ENCODE data around the gene ASCC3.

- TF ChIP-seq POLR2AphosphoS5 (IDR thresholded peaks at IDR 0.05; ENCODE audit: insufficient read depth, low read depth, low read length) = no peak
- TF ChIP-seq, protein P1, sequence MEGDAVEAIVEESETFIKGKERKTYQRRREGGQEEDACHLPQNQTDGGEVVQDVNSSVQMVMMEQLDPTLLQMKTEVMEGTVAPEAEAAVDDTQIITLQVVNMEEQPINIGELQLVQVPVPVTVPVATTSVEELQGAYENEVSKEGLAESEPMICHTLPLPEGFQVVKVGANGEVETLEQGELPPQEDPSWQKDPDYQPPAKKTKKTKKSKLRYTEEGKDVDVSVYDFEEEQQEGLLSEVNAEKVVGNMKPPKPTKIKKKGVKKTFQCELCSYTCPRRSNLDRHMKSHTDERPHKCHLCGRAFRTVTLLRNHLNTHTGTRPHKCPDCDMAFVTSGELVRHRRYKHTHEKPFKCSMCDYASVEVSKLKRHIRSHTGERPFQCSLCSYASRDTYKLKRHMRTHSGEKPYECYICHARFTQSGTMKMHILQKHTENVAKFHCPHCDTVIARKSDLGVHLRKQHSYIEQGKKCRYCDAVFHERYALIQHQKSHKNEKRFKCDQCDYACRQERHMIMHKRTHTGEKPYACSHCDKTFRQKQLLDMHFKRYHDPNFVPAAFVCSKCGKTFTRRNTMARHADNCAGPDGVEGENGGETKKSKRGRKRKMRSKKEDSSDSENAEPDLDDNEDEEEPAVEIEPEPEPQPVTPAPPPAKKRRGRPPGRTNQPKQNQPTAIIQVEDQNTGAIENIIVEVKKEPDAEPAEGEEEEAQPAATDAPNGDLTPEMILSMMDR (IDR thresholded peaks at IDR 0.05; ENCODE audit: extremely low read depth in 1 of 2, insufficient read depth in 1 of 2, low read depth in 1 of 2, low read length in 2 of 2) = no peak
- no peak for TF ChIP-seq POLR2A (IDR thresholded peaks at IDR 0.05; ENCODE audit: low read depth, low read length)
- TF ChIP-seq JUN (IDR thresholded peaks at IDR 0.05; ENCODE audit: borderline replicate concordance, insufficient read depth, insufficient read length, low read depth) = no peak
- TF ChIP-seq EZH2 (IDR thresholded peaks at IDR 0.05; ENCODE audit: borderline replicate concordance, low read depth, low read length, severe bottlenecking) = no peak
- TF ChIP-seq, protein P2, sequence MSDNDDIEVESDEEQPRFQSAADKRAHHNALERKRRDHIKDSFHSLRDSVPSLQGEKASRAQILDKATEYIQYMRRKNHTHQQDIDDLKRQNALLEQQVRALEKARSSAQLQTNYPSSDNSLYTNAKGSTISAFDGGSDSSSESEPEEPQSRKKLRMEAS (IDR thresholded peaks at IDR 0.05; ENCODE audit: insufficient read depth, insufficient read length) = no peak
Observed at GRCh38 chr6:100915876-100916275, 34.7 kb upstream of the ASCC3 start.
